Epithelial cell of prostate (primary cell): ENCODE results near the gene FITM1.

ENCODE experiments used
- DNase-seq: peaks from one replicate; pipeline ENCODE4 v3.0.0-alpha.2; 2011; ENCODE audit warnings: low read depth, low spot score
- H3K27ac ChIP-seq: fragments of 450-650 bp; 2 replicates; pipeline ENCODE4 v1.5.1; 2017; ENCODE audit warnings: mild to moderate bottlenecking

Gene FITM1

GRCh38 chr14:24115422-24116127 lies 14.9 kb upstream of the FITM1 start:
- no peak for DNase-seq
- peak overlapping the region; percentile 97 for H3K27ac ChIP-seq

GRCh38 chr14:24116128-24116814 lies 14.2 kb upstream of the FITM1 start:
- no peak for DNase-seq
- no peak overlapping the region for H3K27ac ChIP-seq

- no peak for DNase-seq
- no peak overlapping the region for H3K27ac ChIP-seq
Measured at GRCh38 chr14:24117179-24117578, 13.3 kb upstream of the FITM1 start.

- no peak for DNase-seq
- H3K27ac ChIP-seq = no peak overlapping the region
Measured at GRCh38 chr14:24119691-24120090, 10.8 kb upstream of the FITM1 start.

- no peak for DNase-seq
- no peak overlapping the region for H3K27ac ChIP-seq
Measured at GRCh38 chr14:24121210-24121609, 9.2 kb upstream of the FITM1 start.

GRCh38 chr14:24122416-24122815 lies 8.0 kb upstream of the FITM1 start:
- no peak overlapping the region for H3K27ac ChIP-seq
- DNase-seq = no peak

- no peak for DNase-seq
- no peak overlapping the region for H3K27ac ChIP-seq
Measured at GRCh38 chr14:24122898-24123297, 7.6 kb upstream of the FITM1 start.

- no peak overlapping the region for H3K27ac ChIP-seq
- DNase-seq = no peak
Measured at GRCh38 chr14:24123424-24124417, 6.7 kb upstream of the FITM1 start.

DNA sequence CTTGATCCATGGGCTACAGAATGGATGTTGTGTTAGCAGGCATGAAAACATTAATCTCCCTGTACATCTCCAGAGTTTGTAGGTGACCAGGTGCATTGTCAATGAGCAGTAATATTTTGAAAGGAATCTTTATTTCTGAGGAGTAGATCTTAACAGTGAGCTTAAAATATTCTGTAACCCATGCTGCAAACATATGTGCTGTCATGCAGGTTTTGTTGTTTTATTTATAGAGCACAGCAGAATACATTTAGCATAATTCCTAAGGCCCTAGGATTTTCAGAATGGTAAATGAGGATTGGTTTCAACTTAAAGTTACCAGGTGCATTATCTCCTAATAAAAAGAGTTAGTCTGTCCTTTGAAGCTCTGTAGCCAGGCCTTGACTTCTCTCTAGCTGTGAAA lies 3.5 kb upstream of the FITM1 start:
- no peak for DNase-seq
- no peak overlapping the region for H3K27ac ChIP-seq

DNA sequence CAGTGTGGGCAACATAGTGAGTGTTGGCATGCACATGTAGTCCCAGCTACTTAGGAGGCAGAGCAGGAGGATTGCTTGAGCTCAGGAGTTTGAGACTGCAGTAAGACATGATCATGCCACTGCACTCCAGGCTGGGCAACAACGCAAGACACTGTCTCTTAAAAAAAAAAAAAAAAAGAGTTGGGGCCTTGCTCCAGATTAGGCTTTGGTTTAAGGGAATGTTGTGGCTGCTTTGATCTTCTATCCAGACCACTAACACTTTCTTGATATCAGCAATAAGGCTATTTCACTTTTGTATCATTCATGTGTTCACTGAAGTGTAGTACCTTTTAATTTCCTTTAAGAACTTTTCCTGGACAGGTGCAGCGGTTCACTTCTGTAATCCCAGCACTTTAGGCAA lies 2.8 kb upstream of the FITM1 start:
- DNase-seq = no peak
- H3K27ac ChIP-seq = no peak overlapping the region

DNA sequence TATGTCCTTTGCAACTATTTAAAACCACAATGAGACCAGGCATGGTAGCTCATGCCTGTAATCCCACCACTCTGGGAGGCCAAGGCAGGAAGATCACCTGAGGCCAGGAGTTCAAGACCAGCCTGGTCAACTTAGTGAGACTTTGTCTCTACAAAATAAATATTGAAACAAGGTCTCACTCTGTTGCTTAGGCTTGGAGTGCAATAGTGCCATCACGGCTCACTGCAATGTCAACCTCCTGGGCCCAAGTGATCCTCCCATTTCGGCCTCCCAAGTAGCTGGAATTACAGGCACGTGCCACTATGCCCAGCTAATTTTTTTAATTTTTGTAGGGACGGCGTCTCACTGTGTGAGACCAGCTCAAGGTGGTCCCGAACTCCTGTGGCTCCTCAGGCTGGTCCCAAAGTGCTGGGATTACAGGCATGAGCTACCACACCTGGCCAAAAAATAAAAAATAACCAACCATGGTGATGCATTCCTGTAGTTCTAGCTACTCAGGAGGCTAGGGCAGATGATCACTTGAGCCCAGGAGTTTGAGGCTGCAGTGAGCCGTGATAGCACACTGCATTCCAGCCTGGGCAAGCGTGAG lies 955 bp upstream of the FITM1 start:
- no peak overlapping the region for H3K27ac ChIP-seq
- no peak for DNase-seq

GRCh38 chr14:24130717-24131548 lies 474 bp downstream of the FITM1 start:
- no peak overlapping the region for H3K27ac ChIP-seq
- DNase-seq = no peak

- no peak overlapping the region for H3K27ac ChIP-seq
- no peak for DNase-seq
Measured at GRCh38 chr14:24131549-24131966, 1.1 kb downstream of the FITM1 start.

GRCh38 chr14:24132061-24132685 lies 1.7 kb downstream of the FITM1 start:
- H3K27ac ChIP-seq = no peak overlapping the region
- peak; percentile 24 for DNase-seq

DNA sequence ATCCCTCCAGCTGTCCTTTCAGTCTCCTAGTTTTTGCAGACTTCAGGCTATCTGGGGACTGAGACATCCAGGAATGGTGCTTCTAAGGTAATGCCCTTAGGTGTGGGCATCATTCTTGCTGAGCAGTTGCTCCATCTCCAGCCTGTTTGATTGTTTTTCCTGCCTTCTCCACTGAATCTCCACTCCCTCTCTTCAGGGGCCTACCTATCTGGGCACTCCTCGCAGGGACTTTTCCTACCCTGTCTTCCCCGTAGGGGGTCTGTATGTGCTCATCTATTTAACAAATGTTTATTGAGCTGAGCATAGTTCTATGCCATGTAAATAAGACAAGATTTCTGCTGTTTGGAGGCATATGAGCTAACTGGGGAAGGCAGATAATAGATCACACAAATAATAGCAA lies 2.5 kb downstream of the FITM1 start:
- no peak for DNase-seq
- H3K27ac ChIP-seq = no peak overlapping the region

- H3K27ac ChIP-seq = no peak overlapping the region
- no peak for DNase-seq
Measured at GRCh38 chr14:24133735-24134134, 3.3 kb downstream of the FITM1 start.

DNA sequence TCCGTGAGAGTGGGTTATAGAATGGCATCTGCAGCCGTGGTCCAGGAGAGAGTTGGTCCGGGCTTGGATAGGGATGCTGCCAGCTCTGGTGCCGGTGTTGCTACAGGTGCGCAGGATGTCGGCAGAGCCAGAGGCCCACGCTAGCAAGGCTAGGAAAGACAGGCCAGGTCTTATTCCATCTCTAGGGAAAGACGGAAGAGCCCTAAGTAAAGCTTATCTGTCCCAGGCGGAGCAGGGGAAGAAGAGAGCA lies 5.0 kb downstream of the FITM1 start:
- no peak for DNase-seq
- H3K27ac ChIP-seq = peak overlapping the region; percentile 36

DNA sequence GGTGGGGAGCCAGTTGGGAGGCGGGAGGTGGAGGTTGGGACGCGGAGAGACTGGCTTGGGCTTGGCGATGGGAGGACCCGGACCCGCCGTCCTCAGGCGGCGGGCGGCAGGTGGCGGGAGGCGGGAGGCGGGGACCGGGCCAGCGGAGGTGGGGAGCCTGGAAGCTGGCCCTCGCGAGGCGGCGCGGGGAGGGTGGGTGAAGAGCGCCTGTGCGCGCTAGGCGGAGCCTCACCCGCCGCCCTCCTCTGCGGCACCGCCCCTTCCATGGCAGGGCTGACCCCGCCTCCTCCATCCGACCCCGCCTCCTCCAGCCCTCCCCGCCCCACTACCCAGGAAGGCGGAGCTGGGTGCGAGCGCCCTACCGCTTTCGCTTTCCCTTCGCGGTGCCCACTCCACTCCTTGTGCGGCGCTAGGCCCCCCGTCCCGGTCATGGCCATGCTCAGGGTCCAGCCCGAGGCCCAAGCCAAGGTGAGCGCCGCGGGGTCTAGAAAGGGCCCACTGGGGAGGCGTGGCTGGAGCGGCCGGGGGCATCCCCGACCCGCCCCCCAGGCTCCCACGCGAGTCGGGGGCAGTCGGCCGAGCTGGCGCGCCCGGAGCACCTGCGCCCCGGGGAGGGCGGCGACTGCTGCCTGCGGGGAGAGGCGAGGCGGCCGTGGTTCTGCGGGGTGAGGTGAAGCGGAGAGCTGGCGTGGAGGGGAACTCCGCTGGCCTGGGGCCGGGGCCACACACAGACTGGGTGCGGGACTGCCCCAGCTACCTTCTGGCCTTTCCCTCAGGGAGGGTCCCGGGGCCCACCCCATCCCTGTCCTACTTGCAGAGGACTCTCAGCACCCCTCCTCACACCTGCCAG lies 5.6 kb downstream of the FITM1 start, which contains the start of gene PSME1:
Gene PSME1, plus strand, starts transcription at position 361 of the 850 bp plus-strand sequence. Its CDS starts 69 bp downstream, at position 430.
- peak within 1 kb of the TSS; percentile 36 for H3K27ac ChIP-seq
- DNase-seq = no peak
